NOMO-1 treated with DMSO at 0.1 percent for 48 hours (cell line): Measurements from ENCODE around the gene WDR88.
"Not testable (repeated sequence)": the region's sequence is repeated elsewhere in the genome, so short reads cannot be mapped to it uniquely, and the experiment has no call there.

Source experiments
- DNase-seq: peaks from one replicate; lab custom pipeline; 2025; ENCODE audit not compliant: unreplicated experiment; lab: John Stamatoyannopoulos, UW

WDR88 gene

GRCh38 chr19:33126712-33127111 lies 5.2 kb upstream of the WDR88 start:
- not testable (repeated sequence) for DNase-seq

- DNase-seq, result no peak
Observed at GRCh38 chr19:33129901-33130300, 2.0 kb upstream of the WDR88 start.

- no peak for DNase-seq
Observed at GRCh38 chr19:33130433-33130832, 1.5 kb upstream of the WDR88 start.

- DNase-seq, result no peak
Observed at GRCh38 chr19:33132425-33132824, 511 bp downstream of the WDR88 start.

GRCh38 chr19:33133438-33134031 lies 1.6 kb downstream of the WDR88 start:
- no peak for DNase-seq

GRCh38 chr19:33134571-33135041 lies 2.7 kb downstream of the WDR88 start:
- DNase-seq, result no peak

GRCh38 chr19:33139165-33139564 lies 7.3 kb downstream of the WDR88 start:
- no peak for DNase-seq

- DNase-seq, result peak; percentile 78
Observed at GRCh38 chr19:33143897-33144405, 12.0 kb downstream of the WDR88 start.

- no peak for DNase-seq
Observed at GRCh38 chr19:33146209-33146608, 14.3 kb downstream of the WDR88 start.

- DNase-seq, result no peak
Observed at GRCh38 chr19:33147538-33147937, 15.6 kb downstream of the WDR88 start.

- no peak for DNase-seq
Observed at GRCh38 chr19:33150852-33151518, 19.1 kb downstream of the WDR88 start.

- DNase-seq, result peak; percentile 82
Observed at GRCh38 chr19:33152176-33152575, 20.3 kb downstream of the WDR88 start.

- DNase-seq, result not testable (repeated sequence)
Observed at GRCh38 chr19:33152625-33153024, 20.7 kb downstream of the WDR88 start.

- not testable (repeated sequence) for DNase-seq
Observed at GRCh38 chr19:33154313-33154712, 22.4 kb downstream of the WDR88 start.

- no peak for DNase-seq
Observed at GRCh38 chr19:33156334-33156733, 24.4 kb downstream of the WDR88 start.

GRCh38 chr19:33157906-33158305 lies 26.0 kb downstream of the WDR88 start:
- DNase-seq, result no peak

GRCh38 chr19:33158365-33158764 lies 26.5 kb downstream of the WDR88 start:
- DNase-seq, result no peak

GRCh38 chr19:33159149-33159548 lies 27.2 kb downstream of the WDR88 start:
- no peak for DNase-seq

GRCh38 chr19:33159893-33160292 lies 28.0 kb downstream of the WDR88 start:
- no peak for DNase-seq

GRCh38 chr19:33161201-33161600 lies 29.3 kb downstream of the WDR88 start:
- no peak for DNase-seq

- DNase-seq, result no peak
Observed at GRCh38 chr19:33163481-33163880, 31.6 kb downstream of the WDR88 start.

GRCh38 chr19:33166037-33166436 lies 34.1 kb downstream of the WDR88 start:
- not testable (repeated sequence) for DNase-seq

GRCh38 chr19:33167438-33167837 lies 35.5 kb downstream of the WDR88 start:
- DNase-seq, result no peak
